ENCODE measurements around the gene CFAP74. TPM values are rescaled to one million over a fixed set of nuclear protein-coding genes. Genes with fewer than 3 reads are reported as not detected.
A peak's percentile ranks its signal among the peaks of the same experiment; 100 is the strongest.

The CFAP74 gene
- polyA plus RNA-seq, 1 donor (not counting 4 experiments of a cell fraction or from before 2014, with no cell fraction given) = not detected

DNA sequence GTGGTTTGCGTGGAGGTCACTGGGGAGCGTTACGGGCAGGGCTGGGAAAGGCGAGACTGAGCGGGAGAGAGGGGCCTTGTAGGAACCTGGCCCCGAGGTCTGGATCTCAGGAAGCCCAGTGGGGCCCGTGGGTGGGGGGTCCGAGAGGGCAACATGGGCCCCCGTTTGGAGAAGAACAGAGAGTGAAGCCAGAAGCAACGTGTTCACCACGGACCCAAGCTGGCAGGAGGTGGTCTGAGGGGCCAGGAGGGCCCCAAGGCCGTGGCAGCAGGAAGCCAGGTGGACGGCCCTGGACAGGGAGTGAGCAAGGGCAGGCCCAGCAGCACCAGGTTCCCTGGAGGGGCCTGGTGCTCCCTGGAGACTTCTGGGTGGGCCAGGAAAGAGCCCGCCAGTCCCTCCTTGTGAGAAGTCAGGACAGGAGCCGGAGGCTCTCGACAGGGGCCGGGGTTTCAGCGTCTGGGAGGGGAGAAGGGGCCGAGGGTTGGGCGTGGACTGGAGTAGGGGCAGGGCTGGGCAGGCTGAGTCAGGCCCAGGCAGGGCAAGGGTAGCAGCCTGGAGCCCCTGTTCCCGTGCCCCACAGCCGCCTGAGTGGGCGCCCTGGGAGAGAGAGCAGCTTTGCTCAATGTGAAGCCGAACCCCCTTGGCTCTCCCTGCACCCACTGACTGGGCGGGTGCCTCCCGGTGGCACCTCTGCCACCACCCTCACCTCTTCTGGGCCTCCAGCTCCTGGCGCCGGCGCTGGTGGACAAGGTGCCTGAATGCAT, 33.5 kb downstream of the CFAP74 start:
- TF ChIP-seq EZH2 (IDR thresholded peaks at IDR 0.05; ENCODE audit: low read length) = no peak
- TF ChIP-seq, protein P1, sequence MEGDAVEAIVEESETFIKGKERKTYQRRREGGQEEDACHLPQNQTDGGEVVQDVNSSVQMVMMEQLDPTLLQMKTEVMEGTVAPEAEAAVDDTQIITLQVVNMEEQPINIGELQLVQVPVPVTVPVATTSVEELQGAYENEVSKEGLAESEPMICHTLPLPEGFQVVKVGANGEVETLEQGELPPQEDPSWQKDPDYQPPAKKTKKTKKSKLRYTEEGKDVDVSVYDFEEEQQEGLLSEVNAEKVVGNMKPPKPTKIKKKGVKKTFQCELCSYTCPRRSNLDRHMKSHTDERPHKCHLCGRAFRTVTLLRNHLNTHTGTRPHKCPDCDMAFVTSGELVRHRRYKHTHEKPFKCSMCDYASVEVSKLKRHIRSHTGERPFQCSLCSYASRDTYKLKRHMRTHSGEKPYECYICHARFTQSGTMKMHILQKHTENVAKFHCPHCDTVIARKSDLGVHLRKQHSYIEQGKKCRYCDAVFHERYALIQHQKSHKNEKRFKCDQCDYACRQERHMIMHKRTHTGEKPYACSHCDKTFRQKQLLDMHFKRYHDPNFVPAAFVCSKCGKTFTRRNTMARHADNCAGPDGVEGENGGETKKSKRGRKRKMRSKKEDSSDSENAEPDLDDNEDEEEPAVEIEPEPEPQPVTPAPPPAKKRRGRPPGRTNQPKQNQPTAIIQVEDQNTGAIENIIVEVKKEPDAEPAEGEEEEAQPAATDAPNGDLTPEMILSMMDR (optimal IDR thresholded peaks at IDR 0.05 in 1 of 3, IDR thresholded peaks at IDR 0.05 in 1 of 3, conservative IDR thresholded peaks at IDR 0.05 in 1 of 3; ENCODE audit: extremely low read depth in 1 of 3, insufficient read depth in 2 of 3, low read length in 3 of 3) = no peak
- Histone ChIP-seq H3K9ac (ENCODE audit: control insufficient read depth, extremely low read depth, insufficient read depth, low read length) (no peak overlapping the region), H3K79me2 (ENCODE audit: control insufficient read depth, insufficient read depth, low read length) (no peaks in the 10 kb centered on the region), H3K4me1 (ENCODE audit: control insufficient read depth, extremely low read depth, insufficient read depth, low read length) (peaks cover 18% of the 10 kb centered on the region), H2AFZ (ENCODE audit: control insufficient read depth, low read length) (no peak overlapping the region), H3K9me3 (ENCODE audit: control insufficient read depth, low read depth, low read length) (peaks cover 6% of the 10 kb centered on the region), H3K4me3 (ENCODE audit: control insufficient read depth in 2 of 3, extremely low read depth in 1 of 3, insufficient read depth in 2 of 3, low read depth in 1 of 3, low read length in 3 of 3) (no peak overlapping the region), H3K27ac (ENCODE audit: control insufficient read depth, insufficient read depth, low read length) (no peak overlapping the region), H3K4me2 (ENCODE audit: control insufficient read depth, extremely low read depth, insufficient read depth, low read depth, low read length) (no peak overlapping the region), H3K36me3 (ENCODE audit: control insufficient read depth in 2 of 2, extremely low read depth in 1 of 2, insufficient read depth in 2 of 2, low read length in 2 of 2) (no peaks in the 10 kb centered on the region), H3K27me3 (ENCODE audit: control insufficient read depth, extremely low read depth, insufficient read depth, low read length) (peaks cover 5% of the 10 kb centered on the region), H3K9me1 (ENCODE audit: control insufficient read depth, extremely low read depth, insufficient read depth, low read length) (no peaks in the 10 kb centered on the region), H4K20me1 (ENCODE audit: control insufficient read depth, extremely low read depth, insufficient read depth, low read length) (no peaks in the 10 kb centered on the region)
- DNase-seq (ENCODE audit: low read depth, low spot score) (no peak), FAIRE-seq (no peak)
- dilution Hi-C loops (cut with MboI; ENCODE audit: extremely low pct_ligation_motif_present, low sequenced_read_pairs) = no loop called here

- DNase-seq (ENCODE audit: low read depth, low spot score) (peak; percentile 52), FAIRE-seq (no peak)
- Histone ChIP-seq H3K4me3 (ENCODE audit: control insufficient read depth in 2 of 3, extremely low read depth in 1 of 3, insufficient read depth in 2 of 3, low read depth in 1 of 3, low read length in 3 of 3) (no peak overlapping the region), H3K27me3 (ENCODE audit: control insufficient read depth, extremely low read depth, insufficient read depth, low read length) (peaks cover 5% of the 10 kb centered on the region), H3K79me2 (ENCODE audit: control insufficient read depth, insufficient read depth, low read length) (no peaks in the 10 kb centered on the region), H2AFZ (ENCODE audit: control insufficient read depth, low read length) (no peak overlapping the region), H3K9me1 (ENCODE audit: control insufficient read depth, extremely low read depth, insufficient read depth, low read length) (no peaks in the 10 kb centered on the region), H3K36me3 (ENCODE audit: control insufficient read depth in 2 of 2, extremely low read depth in 1 of 2, insufficient read depth in 2 of 2, low read length in 2 of 2) (no peaks in the 10 kb centered on the region), H3K9me3 (ENCODE audit: control insufficient read depth, low read depth, low read length) (peaks cover 6% of the 10 kb centered on the region), H3K27ac (ENCODE audit: control insufficient read depth, insufficient read depth, low read length) (no peak overlapping the region), H3K9ac (ENCODE audit: control insufficient read depth, extremely low read depth, insufficient read depth, low read length) (no peak overlapping the region), H3K4me1 (ENCODE audit: control insufficient read depth, extremely low read depth, insufficient read depth, low read length) (peaks cover 18% of the 10 kb centered on the region), H4K20me1 (ENCODE audit: control insufficient read depth, extremely low read depth, insufficient read depth, low read length) (no peaks in the 10 kb centered on the region), H3K4me2 (ENCODE audit: control insufficient read depth, extremely low read depth, insufficient read depth, low read depth, low read length) (no peak overlapping the region)
- dilution Hi-C loops (cut with MboI; ENCODE audit: extremely low pct_ligation_motif_present, low sequenced_read_pairs) = no loop called here
- TF ChIP-seq, protein P1 (optimal IDR thresholded peaks at IDR 0.05 in 1 of 3, IDR thresholded peaks at IDR 0.05 in 1 of 3, conservative IDR thresholded peaks at IDR 0.05 in 1 of 3; ENCODE audit: extremely low read depth in 1 of 3, insufficient read depth in 2 of 3, low read length in 3 of 3) = no peak
- no peak for TF ChIP-seq EZH2 (IDR thresholded peaks at IDR 0.05; ENCODE audit: low read length)
These were observed 34.1 kb downstream of the CFAP74 start for GRCh38 chr1:1969505-1969900.
